Activated effector memory CD4-positive, alpha-beta T cell treated with anti-CD3 and anti-CD28 coated beads, Interleukin-2, amount 50 U/mL, for 16 hours (primary cell): ENCODE measurements around the gene PLAAT2.
"Not testable (repeated sequence)": the region's sequence is repeated elsewhere in the genome, so short reads cannot be mapped to it uniquely, and the experiment has no call there.

Experiments
- DNase-seq: peaks from one replicate; pipeline ENCODE4 v3.0.0-alpha.2; 2020

PLAAT2 gene

DNA sequence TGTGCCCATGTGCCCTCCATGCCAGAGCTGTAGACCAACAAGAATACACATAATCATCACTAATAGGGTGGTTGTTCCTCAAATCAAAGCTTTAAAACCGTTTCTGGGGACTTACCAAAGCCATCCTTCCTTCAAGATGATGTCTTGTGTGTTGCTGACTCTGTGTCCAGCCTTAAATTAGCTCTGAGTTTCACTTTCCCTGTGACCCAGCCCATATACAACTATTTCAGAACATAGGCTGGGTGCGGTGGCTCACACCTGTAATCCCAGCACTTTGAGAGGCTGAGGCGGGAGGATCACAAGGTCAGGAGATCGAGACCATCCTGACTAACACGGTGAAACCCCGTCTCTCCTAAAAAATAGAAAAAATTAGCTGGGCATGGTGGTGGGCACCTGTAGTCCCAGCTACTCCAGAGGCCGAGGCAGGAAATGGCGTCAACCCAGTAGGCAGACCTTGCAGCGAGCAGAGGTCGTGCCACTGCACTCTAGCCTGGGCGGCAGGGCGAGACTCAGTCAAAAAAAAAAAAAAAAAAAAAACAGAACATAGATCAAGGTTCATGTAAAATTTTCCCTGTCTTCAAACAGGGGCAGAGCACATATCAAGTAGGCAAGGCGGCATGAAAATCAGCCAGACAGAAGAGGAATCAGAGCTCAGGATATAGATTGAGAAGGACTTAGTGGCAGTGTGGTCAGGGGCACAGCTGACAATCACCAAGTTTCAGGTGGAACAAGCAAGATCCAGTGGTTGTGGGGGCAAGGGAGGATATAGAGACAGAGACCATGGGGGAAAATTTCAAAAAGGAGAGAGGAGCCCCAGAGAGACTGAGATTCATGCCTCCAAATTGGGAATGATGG is at the start of gene PLAAT2:
Gene PLAAT2, minus strand, starts transcription at position 179 of the 855 bp plus-strand sequence. Its CDS starts 55 bp downstream, at position 124.
- no peak for DNase-seq

DNA sequence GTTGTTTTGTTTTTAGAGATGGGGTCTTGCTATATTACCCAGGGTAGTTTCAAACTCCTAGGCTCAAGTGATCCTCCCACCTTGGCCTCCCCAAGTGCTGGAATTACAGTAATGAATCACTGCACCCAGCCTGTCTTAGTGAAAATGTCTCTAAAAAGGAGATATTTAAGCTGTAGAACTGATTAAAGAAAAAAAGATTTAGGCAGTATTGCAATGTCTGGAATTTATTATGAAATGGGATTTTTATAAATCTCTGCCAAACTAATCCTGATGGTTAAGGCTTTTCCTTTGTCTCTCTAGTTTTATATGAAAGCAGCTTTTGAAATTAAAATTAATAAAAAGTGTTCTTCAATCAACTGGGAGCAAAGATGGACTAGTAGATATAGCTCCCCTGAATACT is 49.0 kb upstream of the PLAAT2 start:
- no peak for DNase-seq

DNA sequence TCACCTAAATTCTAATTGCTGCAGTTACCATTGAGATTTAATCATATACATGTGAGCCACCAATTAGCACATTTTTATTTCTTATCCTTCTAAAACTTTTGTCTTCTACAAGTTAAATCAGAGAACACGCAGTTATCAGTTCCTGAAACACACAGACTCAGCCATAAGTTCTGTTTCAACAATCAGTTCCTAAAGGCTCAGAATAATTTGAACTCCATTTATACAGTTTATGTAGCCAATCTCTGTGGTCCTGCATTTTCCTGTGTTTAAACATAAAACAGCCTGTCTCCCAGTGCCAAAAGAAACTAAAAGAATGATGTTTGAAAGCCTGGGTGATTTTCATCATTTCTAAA is 48.2 kb upstream of the PLAAT2 start:
- no peak for DNase-seq

DNA sequence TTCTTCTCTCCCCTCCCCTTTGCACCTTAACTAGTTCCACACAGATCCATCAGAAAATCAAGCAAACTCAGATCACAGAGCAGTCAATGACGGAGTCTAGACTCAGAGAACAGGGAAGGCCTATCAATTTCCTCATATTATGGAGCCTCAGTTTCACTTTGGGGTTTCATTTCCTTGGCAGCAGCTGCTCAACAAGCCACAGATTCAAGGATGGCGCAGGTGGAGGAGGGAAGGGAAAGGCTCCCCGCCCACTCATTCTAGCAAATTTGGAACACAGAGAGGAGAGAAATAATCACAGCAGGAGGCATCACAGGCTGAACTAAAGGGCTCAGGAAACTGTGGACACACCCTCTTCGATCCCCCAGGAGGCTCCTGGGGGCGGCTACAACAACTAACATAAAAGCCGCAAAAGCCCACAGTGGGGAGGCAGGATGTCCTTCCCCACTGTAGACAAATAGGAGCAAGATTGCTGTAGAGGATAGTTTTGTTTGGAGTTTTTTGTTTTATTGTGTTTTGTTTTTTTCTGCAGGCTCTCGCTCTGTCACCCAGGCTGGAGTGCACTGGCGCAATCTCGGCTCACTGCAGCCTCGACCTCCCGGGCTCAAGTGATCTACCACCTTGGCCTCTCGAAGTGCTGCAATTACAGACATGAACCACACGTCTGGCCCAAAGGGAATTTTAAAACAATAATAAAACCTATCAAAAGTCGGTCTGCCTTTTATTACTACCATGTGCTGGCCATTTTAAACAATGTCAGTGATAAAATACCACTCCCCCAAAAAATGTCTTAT is 47.6 kb upstream of the PLAAT2 start:
- no peak for DNase-seq

DNA sequence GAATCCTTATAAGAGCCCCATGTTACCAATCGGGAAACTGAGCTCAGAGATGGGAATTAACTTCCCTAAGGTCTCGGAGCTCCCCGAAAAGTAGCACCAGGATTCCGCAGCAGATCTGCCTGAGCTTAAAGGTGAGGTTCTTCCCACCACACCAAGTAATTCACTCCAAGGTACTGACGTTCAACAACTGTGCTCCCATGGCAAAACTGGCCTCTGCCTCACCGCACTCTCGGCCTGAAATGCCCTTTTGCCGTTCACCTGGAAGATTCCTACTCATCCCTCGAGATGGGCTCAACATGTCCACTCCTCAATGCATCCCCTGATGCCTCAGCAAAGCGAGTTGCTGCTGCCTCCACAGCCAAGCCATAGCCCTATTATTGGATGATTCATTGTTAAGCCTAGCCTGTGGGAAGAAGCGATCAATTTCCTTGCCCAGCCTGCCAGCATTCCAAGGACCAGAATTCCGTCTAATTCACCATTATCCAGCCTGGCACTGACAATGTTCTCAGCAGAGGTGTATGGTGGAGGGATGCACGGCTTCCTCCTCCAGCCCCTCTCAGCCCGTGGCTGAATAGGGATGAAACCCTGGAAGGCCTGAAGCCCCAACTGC is 46.9 kb upstream of the PLAAT2 start:
- DNase-seq: no peak

DNA sequence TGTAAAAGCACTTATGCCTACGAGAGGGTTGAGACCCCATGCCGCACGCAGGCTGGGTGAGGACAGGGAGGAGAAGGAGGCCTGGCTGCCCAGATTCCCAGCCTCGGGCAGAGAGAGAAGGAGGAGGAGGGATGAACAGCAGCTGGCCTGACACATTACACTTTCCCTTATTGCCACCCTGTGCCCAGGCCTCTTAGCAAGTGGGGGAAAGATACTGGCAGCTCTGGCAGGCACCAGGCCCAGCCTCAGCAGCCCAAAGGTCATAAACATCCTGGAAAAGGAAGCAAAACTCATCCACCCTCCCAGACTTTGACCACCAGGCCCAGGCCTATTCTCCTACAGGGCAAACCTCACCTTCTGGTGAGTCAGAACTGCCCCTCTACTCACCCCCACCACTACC is 46.4 kb upstream of the PLAAT2 start:
- DNase-seq: no peak

DNA sequence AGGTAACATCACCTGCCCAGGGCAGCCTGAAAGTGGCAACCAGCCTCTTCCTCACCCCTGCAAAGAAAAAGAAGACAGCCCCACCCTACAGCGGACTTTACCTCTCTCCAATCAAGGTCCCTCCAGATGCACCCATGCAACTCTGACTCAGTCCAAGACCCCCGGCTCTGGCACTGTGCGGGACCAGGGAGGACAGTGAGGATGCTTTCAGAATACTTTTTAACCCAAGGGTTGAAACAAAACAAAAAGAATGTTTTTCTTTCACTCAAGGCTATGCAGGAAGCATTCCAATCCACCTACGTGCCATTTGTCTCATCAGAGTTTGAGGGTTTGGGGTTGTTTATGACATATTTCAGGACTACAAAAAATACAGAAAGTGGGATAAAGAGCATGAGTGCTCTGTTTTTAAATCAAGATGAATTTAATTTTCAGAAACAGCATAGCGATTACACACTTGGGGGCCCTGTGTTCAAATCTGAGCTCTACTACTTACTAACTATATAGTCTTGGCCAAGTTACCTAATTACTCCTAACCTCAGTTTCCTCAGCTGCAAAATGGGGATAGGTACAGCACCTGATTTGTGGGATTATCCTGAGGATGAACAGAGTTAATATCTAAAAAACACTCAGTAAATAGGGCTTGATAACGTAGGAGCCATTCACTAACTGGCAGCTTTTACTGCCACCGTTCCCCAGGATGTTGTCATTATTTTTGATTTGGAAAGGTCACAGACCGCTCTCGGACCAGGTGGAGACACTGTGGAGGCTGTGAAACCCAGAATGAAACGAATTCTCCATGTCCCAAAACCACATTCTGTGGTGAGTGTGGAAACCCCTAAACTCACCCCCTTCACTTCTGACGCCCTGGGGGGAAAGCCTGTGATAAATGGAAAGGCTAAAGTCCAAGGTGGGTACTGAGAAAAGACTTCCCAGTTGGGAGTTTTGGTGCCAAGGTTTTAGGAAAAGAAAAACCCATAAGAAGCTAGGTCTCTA is 45.5 kb upstream of the PLAAT2 start:
- no peak for DNase-seq

DNA sequence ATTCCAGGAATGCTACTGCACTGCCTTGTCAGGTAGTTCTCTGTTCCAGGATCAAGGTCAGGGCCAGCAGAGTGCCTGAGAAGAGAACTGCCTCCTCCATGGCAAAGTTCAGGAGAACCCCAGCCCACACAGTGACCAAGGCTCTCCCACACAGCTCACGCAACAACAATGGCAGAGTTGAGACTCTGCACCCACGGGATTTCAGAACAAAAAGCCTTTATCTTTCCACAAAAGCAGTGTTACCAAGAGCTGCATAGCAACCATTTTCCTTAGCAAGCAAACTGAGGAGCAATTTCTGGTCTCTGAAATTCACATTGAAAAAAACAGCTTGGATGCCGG is 40.0 kb upstream of the PLAAT2 start:
- no peak for DNase-seq

DNA sequence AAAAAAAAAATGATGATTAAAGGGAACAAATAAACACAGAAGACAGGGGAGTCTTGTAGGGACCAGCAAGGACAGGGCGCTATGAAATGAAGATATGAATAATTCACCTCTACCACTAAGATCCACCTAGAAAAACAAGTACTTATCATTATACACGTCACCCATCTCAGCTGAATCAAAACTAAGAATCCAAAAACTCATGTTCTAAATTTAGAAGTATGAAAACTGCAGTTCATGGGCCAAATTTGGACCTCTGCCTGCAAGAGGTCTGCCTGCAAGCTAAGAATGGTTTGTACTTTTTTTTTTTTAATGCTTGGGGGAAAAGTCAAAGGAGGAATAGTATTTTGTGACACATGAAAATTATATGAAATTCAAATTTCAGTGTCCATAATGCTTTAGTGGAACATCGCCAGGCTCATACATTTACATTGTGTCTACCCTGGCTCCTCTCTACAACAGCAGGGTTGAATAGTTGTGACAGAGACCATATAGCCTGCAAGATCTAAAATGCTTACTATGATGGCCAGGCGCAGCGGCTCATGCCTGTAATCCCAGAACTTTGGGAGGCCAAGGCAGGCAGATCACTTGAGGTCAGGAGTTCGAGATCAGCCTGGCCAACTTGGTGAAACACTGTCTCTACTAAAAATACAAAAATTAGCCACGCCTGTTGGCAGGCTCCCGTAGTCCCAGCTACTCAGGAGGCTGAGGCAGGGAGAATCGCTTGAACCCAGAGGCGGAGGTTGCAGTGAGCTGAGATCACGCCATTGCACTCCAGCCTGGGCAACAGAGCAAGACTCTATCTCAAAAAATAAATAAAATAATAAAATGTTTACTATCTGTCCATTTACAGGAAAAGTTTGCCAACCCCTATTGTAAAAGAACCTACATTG is 39.4 kb upstream of the PLAAT2 start:
- not testable (repeated sequence) for DNase-seq

DNA sequence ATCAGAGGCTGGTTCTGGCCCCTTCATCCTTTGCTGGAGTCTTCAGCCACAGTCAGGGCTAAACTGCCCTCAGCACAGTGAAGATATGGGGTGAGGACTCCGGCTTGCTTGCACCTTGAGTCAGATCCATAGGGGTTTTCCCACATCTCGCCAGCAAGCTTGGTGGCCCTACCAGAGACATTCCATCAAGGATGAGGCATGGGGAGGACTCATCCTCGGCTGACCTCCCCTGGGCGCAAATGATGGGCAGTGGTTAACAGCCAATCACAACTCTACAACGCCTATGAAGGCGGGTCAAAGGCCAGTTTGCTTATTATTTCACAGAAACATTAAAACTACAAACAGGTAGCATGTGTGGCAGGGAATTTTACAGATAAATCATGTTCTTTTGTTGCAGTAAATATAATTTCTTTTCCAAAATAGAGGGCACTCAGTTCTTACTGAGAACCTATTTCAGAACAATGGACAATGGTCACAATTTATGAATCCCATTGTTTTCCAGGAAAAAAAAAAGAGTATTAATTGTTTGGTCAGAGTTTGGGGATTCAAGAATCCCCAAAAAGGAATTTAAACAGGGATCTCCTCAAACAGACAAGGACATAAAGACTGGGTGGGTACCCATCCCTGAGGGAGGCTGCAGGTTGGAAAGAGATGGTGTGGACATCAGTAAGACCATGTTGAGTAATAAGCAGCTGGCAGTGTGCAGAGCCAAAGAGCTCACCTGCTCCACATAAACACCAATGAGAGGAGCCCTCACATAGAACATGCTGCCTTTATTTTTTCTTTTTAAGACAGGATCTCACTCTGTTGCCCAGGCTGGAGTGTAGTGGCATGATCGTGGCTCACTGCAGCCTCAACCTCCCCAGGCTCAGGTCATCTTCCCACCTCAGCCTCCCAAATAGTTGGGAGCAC is 36.3 kb upstream of the PLAAT2 start:
- DNase-seq: no peak

DNA sequence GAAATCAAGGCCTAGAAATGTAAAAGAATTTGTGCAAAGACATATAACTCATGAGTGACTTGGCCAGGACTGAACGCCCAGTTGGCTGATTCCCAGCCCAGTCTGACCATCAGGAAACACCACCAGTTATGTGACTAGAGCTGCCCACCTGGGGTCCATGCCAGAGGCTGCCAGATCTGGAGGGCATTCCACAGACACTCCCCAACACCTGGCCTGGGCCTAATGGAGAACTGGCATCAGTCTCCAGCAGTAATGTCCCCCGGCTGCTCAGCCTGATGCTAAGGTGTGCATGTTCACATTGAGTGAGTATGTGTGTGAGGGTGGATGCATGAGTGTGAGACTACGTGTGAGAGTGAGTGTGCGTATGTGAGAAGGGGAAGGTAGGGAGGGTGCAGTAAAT is 35.4 kb upstream of the PLAAT2 start:
- no peak for DNase-seq

DNA sequence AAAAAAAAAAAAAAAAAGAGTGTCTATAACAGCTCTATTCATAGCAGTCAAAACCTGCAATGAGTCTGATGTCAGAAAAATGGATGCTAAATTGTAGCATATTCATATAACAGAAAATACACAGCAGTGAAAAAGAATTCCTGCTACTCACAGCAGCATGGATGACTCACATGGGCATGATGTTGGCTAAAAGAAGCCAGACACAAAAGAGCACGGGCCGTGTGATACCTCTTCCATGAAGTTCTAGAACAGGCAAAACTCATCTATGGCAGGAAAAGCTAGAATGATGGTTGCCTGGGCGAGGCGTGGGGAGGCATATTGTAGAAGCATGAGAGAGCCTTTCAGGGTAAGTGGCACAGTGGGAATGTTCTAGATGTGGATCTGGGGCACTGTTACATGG is 32.1 kb upstream of the PLAAT2 start:
- no peak for DNase-seq

DNA sequence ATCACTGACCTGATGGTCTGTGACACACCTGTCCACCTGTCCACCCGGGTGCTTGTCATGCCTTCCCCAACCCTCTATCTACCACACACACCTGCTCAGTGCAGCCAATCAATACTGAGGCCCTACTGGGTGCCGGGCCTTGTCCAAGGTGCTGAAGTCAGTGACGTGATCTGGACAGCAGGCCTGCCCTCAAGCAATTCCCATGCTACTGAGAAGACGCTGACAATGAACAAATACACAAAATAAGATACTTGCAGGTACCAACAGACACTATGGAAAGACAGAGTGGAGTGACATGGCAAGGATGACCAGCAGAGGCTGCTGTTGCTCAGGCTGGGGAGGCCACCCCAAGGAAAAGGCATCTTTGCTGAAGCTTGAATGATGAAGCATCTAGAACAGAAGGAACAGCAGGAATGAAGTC is 29.8 kb upstream of the PLAAT2 start:
- DNase-seq: no peak

DNA sequence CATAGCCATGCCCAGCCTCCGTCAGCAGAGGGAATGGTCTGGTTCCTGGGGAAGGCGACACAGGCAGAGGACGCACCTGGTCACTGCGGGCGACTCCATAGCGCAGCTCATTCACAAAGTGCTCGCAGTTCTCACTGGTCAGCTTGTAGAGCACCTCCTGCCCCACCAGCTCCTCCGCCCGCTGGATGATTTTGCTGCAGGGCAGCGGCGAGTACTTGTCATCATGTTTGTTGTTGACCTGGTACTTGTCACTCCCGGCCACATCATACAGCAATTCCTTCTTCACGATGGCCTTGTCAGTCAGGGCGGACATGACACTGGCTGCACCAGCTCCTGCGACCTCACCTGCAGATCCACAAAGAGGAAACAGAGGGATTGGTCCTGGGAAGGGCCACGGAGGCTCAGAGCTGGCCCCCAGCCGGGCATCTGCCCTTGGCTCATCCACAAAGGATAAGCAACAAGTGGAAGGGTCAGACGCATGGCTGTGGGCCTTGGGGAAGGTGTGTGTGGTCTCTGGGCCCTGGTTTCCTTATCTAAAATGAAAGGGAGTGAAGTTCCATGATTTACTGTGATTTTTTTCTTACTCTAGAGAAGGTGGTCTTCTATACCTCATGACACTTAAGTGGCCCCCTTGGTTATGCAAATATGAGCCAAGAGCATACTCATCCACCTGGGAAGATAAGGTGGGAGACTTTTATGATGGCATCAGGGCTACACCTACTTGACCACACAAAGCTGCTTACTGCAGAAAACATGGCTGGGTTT is 27.0 kb upstream of the PLAAT2 start:
- no peak for DNase-seq

DNA sequence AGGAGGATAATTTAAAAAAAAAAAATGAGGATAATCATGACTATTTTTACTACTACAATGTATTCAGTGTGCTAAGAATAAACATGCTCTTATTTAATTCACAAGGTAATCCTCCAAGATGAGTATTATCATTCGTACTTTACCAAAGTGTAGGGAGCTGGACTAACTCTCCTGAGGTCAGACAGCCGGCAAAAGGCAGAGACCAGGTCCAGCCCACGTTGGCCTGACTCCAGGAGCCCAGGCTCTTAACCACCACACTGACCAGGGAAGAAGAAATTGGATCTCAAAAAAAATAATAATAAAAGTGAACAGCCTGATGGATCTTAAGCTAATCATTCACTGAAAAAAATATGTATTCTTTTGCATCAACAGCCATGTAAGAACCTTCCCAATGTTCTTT is 25.8 kb upstream of the PLAAT2 start:
- DNase-seq: no peak

DNA sequence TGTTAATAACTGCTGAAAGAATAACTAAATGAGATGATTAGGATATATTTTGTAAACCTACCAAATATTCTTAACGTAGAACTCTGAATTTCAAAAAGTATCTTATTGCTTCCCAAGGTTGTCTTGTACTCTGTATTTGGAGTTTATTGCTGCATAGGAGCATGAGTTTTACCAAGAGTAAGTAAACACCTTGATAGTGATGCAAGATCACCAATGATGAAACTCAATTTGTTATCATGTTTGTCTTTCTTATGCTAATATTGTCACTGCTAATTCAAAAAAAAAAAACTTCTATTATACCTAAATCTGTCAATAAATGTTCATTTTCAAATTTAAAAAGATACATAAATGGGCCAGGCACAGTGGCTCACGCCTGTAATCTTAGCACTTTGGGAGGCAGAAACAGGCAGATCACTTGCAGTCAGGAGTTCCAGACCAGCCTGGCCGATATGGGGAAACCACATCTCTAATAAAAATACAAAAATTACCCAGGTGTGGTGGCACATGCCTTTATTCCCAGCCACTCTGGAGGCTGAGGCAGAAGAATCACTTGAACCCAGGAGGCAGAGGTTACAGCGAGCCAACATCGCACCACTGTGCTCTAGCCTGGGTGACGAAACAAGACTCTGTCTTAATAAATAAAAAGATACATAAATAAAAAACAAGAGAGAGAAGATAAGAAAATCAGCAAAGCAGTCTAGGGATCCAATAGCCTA is 23.4 kb upstream of the PLAAT2 start:
- DNase-seq: no peak

DNA sequence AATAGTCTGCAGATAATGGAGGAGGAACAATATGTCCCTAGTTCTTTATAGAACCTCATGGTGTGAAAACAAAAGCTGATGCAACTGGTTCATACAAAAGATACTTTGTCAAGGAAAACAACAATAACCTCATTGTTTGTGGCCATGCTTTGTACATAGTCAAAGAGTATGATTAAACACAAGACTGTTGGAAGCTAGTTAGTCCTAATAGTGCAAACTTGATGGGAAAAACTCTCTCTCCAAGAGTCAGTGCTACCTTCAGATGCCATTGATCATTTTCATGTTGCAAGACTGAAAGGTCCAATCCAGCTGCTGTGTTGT is 20.1 kb upstream of the PLAAT2 start:
- no peak for DNase-seq

DNA sequence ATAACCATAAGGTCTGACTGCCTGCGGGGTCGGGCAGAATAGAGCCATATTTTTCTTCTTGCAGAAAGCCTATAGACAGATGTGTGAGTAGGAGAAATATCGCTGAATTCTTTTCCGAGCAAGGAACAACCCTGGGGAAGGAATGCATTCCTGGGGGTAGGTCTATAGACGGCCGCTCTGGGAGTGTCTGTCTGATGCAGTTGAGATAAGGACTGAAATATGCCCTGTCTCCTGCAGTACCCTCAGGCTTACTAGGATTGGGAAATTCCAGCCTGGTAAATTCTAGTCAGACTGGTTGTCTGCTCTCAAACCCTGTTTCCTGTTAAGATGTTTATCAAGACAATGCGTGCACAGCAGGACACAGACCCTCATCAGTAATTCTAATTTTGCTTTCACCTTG is 18.0 kb upstream of the PLAAT2 start:
- not testable (repeated sequence) for DNase-seq

DNA sequence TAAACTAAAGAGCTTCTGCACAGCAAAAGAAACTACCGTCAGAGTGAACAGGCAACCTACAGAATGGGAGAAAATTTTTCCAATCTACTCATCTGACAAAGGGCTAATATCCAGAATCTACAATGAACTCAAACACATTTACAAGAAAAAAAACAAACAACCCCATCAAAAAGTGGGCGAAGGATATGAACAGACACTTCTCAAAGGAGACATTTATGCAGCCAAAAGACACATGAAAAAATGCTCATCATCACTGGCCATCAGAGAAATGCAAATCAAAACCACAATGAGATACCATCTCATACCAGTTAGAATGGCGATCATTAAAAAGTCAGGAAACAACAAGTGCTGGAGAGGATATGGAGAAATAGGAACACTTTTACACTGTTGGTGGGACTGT is 15.7 kb upstream of the PLAAT2 start:
- DNase-seq: not testable (repeated sequence)
